HG02678 (cell line): ENCODE measurements around the gene ZSCAN5A.
A peak's percentile ranks its signal among the peaks of the same experiment; 100 is the strongest.
"Not testable (repeated sequence)": the region's sequence is repeated elsewhere in the genome, so short reads cannot be mapped to it uniquely, and the experiment has no call there.

Experiments
- ATAC-seq: cut with Tn5 transposase; IDR thresholded peaks from one replicate; pipeline ENCODE4 v1.9.1; 2021; ENCODE audit warnings: mild to moderate bottlenecking, moderate library complexity; ENCODE audit not compliant: unreplicated experiment

The ZSCAN5A gene

GRCh38 chr19:56273563-56274117 lies 41.0 kb downstream of the ZSCAN5A start:
- no peak for ATAC-seq

DNA sequence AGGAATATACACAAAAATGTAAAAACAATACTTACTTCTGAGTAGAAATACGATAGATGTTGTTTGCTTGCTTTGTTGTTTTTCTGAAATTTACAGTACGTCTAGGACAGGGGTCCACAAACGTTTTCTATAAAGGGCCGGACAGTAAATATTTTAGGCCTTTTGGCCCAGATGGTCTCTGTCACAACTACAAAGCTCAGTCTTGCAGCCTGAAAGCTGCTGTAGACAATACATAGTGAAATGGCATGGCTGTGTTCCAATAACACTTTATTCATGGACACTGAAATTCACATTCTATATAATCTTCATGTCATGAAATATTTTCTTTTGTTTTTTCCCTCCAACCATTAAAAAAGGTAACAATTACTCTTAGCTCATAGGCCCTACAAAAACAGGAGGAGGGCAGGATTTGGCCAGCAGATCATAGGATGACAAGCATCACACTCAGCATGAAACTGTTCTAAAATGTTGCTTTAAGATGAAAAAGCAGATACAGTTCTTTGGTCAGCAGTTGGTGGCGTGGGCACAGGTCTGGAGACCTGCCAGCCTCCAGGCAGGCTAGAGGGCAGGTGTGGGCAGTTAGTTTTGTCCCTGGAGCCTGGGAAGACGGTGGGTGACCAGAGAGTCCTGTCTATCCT lies 42.4 kb downstream of the ZSCAN5A start, which contains the start of gene EDDM13:
Gene EDDM13 (plus strand): TSS at position 588 of the 638 bp plus-strand sequence. CDS start 87 bp downstream, outside the sequence.
- ATAC-seq = no peak

GRCh38 chr19:56271151-56271550 lies 43.5 kb downstream of the ZSCAN5A start:
- no peak for ATAC-seq

- ATAC-seq = no peak
These were observed 44.0 kb downstream of the ZSCAN5A start for GRCh38 chr19:56270676-56271075.

- no peak for ATAC-seq
These were observed 45.3 kb downstream of the ZSCAN5A start for GRCh38 chr19:56269348-56269747.

GRCh38 chr19:56266051-56266450 lies 48.6 kb downstream of the ZSCAN5A start:
- ATAC-seq = no peak

GRCh38 chr19:56263319-56263718 lies 51.3 kb downstream of the ZSCAN5A start:
- ATAC-seq = no peak

DNA sequence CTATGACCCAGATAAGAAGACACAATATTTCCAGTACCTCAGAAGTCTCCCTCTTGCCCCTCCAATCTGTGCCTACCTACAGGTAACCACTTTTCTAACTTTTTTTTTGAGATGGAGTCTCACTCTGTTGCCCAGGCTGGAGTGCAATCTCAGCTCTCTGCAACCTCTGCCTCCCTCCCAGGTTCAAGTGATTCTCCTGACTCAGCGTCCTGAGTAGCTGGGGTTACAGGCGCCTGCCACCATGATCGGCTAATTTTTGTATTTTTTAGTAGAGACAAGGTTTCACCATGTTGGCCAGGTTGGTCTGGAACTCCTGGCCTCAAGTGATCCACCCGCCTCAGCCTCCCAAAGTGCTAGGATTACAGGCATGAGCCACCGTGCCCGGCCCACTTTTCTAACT lies 52.7 kb downstream of the ZSCAN5A start:
- not testable (repeated sequence) for ATAC-seq

DNA sequence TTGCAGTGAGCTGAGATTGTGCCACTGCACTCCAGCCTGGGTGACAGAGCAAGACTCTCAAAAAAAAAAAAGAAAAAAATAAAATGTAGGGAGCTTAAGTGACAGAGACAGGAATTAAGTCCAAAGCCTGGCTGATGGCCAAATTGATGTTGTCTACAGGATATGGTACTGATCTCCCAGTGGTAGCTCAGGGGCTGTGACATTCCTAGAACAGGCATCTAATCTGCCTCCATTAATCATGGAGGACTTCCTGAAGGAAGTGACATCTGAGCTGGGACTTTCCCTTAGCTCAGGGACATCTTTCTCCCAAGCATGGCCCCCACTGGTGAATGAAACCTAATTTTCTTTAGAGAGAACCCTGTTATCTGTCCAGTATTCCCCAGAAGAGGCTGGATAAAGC lies 53.5 kb downstream of the ZSCAN5A start:
- no peak for ATAC-seq

DNA sequence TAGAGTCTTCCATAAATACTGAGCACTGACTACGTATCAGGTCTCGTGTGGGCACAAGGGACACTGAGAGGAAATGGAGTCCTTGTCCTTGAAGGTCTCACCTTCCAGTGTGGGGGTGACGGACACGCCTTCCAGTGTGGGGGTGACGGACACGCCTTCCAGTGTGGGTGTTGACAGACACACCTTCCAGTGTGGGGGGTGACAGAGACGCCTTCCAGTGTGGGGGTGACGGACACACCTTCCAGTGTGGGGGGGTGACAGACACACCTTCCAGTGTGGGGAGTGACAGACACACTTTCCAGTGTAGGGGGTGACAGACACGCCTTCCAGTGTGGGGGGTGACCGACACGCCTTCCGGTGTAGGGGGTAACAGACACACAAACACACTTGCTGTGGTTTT lies 56.4 kb downstream of the ZSCAN5A start:
- ATAC-seq = no peak

DNA sequence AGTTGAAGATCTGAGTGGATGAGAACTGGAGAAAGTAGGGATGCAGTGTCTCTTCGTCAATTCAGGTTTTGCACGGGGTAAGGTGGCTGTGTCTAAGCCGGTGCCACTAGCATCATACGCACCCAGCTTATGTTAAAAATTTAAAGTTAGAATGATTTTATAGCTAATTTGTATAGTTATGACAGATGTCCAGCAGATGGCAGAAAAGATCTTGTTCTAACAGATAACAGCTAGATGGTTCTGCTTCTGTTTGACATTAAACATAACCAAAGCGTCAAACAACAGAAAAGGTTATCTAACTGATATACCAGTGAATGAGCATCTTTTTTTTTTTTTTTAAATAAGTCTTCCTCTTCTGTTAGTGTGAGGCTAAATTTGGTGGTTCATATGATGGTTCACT lies 60.9 kb downstream of the ZSCAN5A start:
- no peak for ATAC-seq

DNA sequence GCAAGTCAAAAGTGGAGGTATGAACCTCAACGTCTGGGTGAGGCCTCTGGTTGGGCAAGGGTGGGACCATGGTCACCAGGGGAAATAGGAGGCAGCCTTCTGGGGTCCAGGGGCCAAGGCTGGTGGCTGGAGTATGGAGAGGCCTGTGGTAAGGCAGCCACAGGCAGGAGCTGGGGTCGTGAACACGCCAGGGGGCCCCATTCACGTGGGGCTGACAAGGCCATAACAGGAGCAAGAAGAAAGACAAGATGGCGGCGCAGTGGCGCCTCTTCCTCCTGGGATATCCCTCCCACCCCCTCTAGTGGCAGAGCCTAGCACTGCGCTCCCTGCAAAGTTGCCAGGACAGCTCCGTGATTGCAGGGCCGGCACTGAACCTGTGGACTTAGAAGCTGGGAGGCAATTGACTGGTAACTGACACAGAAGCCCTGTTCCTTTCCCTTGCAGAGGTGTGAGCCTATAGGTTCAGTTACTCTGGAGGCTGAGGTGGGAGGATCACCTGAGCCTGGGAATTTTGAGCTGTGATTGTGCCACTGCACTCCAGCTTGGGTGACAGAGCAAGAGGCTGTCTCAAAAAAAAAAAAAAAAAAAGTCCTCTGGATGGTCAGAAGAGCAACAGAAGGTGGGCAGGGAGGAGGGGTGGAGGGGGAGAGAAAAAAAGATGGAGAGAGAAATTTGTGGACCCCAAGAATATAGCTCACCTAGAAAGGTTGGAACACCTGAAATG lies 61.8 kb downstream of the ZSCAN5A start:
- ATAC-seq = peak; percentile 55

- ATAC-seq = not testable (repeated sequence)
These were observed 65.8 kb downstream of the ZSCAN5A start for GRCh38 chr19:56248736-56249338.

- not testable (repeated sequence) for ATAC-seq
These were observed 68.9 kb downstream of the ZSCAN5A start for GRCh38 chr19:56245764-56246163.

DNA sequence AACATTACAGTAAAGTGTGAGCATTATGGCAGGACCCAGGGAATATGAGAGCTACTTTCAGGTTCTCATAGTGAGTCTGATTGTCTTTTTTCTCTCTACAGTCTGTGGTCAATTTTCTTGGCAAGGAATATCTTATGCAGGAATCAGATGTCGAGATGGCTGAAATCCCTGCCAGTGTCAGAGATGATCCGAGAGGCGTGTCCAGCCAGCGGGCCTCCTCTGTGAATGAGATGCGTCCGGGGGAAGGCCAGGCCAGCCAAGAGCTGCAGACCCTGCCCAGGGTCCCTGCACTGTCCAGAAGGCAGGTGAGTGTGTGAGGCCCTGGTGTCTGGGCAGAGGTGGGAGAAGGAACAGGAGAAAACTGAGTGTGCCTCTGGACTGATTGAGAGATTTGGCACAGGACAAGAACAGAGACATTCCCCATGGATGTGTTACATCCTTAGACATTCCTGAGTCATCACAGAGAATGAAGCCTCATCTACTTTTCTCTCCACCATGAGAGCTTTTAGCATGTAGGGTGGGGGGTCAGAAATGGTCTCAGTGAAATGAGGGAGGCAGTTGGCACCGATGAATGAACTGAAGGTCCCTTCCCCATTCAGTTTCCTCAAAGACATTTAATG lies 69.4 kb downstream of the ZSCAN5A start:
- no peak for ATAC-seq

- ATAC-seq = no peak
These were observed 91.2 kb downstream of the ZSCAN5A start for GRCh38 chr19:56223481-56223880.

DNA sequence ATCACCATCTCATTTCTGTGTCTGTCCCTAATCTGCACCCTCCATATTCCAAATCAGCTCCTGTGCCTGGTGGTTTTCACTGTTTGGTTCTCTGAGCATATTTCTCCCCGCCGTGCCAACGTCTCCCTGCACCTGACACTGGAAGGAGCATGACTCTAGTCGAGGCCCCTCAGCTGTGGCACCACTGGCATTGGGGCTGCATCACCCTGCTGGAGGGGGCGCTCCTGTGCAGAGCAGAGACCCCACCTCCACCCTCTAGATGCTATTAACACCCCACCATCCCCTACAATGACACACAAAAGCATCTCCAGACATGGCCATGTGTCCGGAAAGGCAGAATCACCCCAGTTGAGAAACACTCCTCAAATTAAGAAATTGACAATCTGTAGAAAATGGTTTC lies 91.7 kb downstream of the ZSCAN5A start:
- no peak for ATAC-seq

DNA sequence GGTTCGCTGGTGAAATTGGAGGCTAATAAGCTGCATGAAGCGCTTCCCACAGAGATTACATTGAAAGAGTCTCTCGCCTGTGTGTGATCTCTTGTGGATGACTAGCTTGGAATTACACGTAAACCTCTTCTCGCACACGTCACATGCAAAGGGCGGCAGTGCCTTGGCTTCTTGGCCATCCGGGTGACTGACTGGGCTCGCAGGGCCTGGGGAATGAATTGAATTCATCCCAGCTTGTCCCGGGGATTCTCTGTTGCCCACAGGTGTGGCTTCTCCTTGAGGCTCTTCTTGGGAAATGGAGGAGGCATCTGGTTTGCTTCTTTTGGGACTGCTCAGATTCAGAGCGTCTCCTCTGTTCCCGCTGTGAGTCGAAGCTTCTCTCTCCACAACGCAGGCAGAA lies 92.8 kb downstream of the ZSCAN5A start:
- ATAC-seq = no peak

GRCh38 chr19:56221442-56221841 lies 93.2 kb downstream of the ZSCAN5A start:
- not testable (repeated sequence) for ATAC-seq

- ATAC-seq = no peak
These were observed 95.7 kb downstream of the ZSCAN5A start for GRCh38 chr19:56218961-56219360.
